Measurements from ENCODE around the gene PAIP1. TPM values are rescaled to one million over a fixed set of nuclear protein-coding genes. Genes with fewer than 3 reads are reported as not detected.

The PAIP1 gene
- total and polyA plus RNA-seq, 2 donors from 2014 or later: 65.0 to 75.8 TPM

- Histone ChIP-seq H3K27ac (ENCODE audit: low read depth in 2 of 2, low read length in 2 of 2) (no peak overlapping the region), H3K4me3 (ENCODE audit: low read length in 3 of 3) (no peak overlapping the region), H3K36me3 (ENCODE audit: control insufficient read depth in 2 of 3, insufficient read depth in 3 of 3, low read length in 3 of 3) (no peaks in the 10 kb centered on the region), H3K9me3 (ENCODE audit: control insufficient read depth in 2 of 3, insufficient read depth in 1 of 3, low read length in 3 of 3) (no peaks in the 10 kb centered on the region), H3K9ac (ENCODE audit: low read length in 3 of 3) (no peak overlapping the region), H3K27me3 (ENCODE audit: control insufficient read depth, insufficient read depth, low read length) (no peaks in the 10 kb centered on the region), H3K4me1 (ENCODE audit: control insufficient read depth in 2 of 3, insufficient read depth in 2 of 3, low read depth in 1 of 3, low read length in 3 of 3) (no peaks in the 10 kb centered on the region)
- FAIRE-seq: no peak
- intact Hi-C loops (cut with DNase I): no loop called here
- DNase-seq: no peak
- TF ChIP-seq, protein P1, sequence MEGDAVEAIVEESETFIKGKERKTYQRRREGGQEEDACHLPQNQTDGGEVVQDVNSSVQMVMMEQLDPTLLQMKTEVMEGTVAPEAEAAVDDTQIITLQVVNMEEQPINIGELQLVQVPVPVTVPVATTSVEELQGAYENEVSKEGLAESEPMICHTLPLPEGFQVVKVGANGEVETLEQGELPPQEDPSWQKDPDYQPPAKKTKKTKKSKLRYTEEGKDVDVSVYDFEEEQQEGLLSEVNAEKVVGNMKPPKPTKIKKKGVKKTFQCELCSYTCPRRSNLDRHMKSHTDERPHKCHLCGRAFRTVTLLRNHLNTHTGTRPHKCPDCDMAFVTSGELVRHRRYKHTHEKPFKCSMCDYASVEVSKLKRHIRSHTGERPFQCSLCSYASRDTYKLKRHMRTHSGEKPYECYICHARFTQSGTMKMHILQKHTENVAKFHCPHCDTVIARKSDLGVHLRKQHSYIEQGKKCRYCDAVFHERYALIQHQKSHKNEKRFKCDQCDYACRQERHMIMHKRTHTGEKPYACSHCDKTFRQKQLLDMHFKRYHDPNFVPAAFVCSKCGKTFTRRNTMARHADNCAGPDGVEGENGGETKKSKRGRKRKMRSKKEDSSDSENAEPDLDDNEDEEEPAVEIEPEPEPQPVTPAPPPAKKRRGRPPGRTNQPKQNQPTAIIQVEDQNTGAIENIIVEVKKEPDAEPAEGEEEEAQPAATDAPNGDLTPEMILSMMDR (IDR thresholded peaks at IDR 0.05; ENCODE audit: borderline replicate concordance, extremely low read depth, insufficient read depth): no peak
These were observed 8.2 kb upstream of the PAIP1 start for GRCh38 chr5:43565043-43565442.

- Histone ChIP-seq H3K9ac (ENCODE audit: low read length in 3 of 3) (no peak overlapping the region), H3K9me3 (ENCODE audit: control insufficient read depth in 2 of 3, insufficient read depth in 1 of 3, low read length in 3 of 3) (no peaks in the 10 kb centered on the region), H3K27ac (ENCODE audit: low read depth in 2 of 2, low read length in 2 of 2) (no peak overlapping the region), H3K36me3 (ENCODE audit: control insufficient read depth in 2 of 3, insufficient read depth in 3 of 3, low read length in 3 of 3) (no peaks in the 10 kb centered on the region), H3K4me1 (ENCODE audit: control insufficient read depth in 2 of 3, insufficient read depth in 2 of 3, low read depth in 1 of 3, low read length in 3 of 3) (no peaks in the 10 kb centered on the region), H3K27me3 (ENCODE audit: control insufficient read depth, insufficient read depth, low read length) (no peaks in the 10 kb centered on the region), H3K4me3 (ENCODE audit: low read length in 3 of 3) (no peak overlapping the region)
- TF ChIP-seq, protein P1 (IDR thresholded peaks at IDR 0.05; ENCODE audit: borderline replicate concordance, extremely low read depth, insufficient read depth): no peak
- DNase-seq (peak in 1 of 5 donors; percentile 14), FAIRE-seq (no peak)
- intact Hi-C loops (cut with DNase I): no loop called here
These were observed 7.5 kb upstream of the PAIP1 start for GRCh38 chr5:43564289-43564850.

GRCh38 chr5:43563321-43563720, 6.4 kb upstream of the PAIP1 start:
- DNase-seq: peak in 2 of 5 donors; percentile 17 to 58

More at GRCh38 chr5:43563321-43563720, 6.4 kb upstream of the PAIP1 start:
- H3K27me3 ChIP-seq (ENCODE audit: control insufficient read depth, insufficient read depth, low read length): no peaks in the 10 kb centered on the region
- no peak overlapping the region for H3K27ac ChIP-seq (ENCODE audit: low read depth in 2 of 2, low read length in 2 of 2)
- TF ChIP-seq, protein P1 (IDR thresholded peaks at IDR 0.05; ENCODE audit: borderline replicate concordance, extremely low read depth, insufficient read depth): no peak
- no peak overlapping the region for H3K9ac ChIP-seq (ENCODE audit: low read length in 3 of 3)
- FAIRE-seq: no peak
- H3K4me1 ChIP-seq (ENCODE audit: control insufficient read depth in 2 of 3, insufficient read depth in 2 of 3, low read depth in 1 of 3, low read length in 3 of 3): no peaks in the 10 kb centered on the region
- H3K36me3 ChIP-seq (ENCODE audit: control insufficient read depth in 2 of 3, insufficient read depth in 3 of 3, low read length in 3 of 3): no peaks in the 10 kb centered on the region
- no peaks in the 10 kb centered on the region for H3K9me3 ChIP-seq (ENCODE audit: control insufficient read depth in 2 of 3, insufficient read depth in 1 of 3, low read length in 3 of 3)
- intact Hi-C loops (cut with DNase I): no loop called here
- H3K4me3 ChIP-seq (ENCODE audit: low read length in 3 of 3): no peak overlapping the region

All from kidney (tissue), 14 donors.